ENCODE measurements around the gene SERPINC1. TPM values are rescaled to one million over a fixed set of nuclear protein-coding genes. Genes with fewer than 3 reads are reported as not detected.
"Not testable (repeated sequence)": the region's sequence is repeated elsewhere in the genome, so short reads cannot be mapped to it uniquely, and the experiment has no call there.

Gene SERPINC1
- not detected for total RNA-seq

DNA sequence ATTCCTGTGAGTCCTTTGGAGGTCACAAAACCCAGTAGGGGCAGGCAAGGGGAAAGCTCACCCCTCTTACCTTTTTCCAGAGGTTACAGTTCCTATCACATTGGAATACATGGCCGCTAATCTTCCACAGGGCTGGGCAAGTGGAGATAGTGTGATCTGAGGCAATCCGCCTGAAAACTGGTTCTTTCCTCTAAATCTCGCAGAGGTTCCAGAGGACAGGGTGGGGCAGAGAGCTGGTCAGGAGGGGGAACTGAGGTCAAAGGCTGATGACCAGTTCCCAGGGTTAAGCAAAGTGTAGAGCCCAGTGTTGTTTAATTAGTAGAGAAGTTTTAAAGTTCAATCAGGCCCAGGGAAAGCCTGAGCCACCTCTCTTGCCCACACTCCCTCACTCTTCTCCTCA lies at the start of gene SERPINC1:
Gene SERPINC1 (minus strand): TSS at position 179 of the 400 bp plus-strand sequence. CDS start 68 bp downstream, at position 111.
- no peak for TF ChIP-seq POLR2A (IDR thresholded peaks at IDR 0.05)
- TF ChIP-seq, protein P1, sequence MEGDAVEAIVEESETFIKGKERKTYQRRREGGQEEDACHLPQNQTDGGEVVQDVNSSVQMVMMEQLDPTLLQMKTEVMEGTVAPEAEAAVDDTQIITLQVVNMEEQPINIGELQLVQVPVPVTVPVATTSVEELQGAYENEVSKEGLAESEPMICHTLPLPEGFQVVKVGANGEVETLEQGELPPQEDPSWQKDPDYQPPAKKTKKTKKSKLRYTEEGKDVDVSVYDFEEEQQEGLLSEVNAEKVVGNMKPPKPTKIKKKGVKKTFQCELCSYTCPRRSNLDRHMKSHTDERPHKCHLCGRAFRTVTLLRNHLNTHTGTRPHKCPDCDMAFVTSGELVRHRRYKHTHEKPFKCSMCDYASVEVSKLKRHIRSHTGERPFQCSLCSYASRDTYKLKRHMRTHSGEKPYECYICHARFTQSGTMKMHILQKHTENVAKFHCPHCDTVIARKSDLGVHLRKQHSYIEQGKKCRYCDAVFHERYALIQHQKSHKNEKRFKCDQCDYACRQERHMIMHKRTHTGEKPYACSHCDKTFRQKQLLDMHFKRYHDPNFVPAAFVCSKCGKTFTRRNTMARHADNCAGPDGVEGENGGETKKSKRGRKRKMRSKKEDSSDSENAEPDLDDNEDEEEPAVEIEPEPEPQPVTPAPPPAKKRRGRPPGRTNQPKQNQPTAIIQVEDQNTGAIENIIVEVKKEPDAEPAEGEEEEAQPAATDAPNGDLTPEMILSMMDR (IDR thresholded peaks at IDR 0.05): no peak
- Histone ChIP-seq H3K27ac (no peak within 1 kb of the TSS), H3K4me3 (no peak within 1 kb of the TSS), H3K9me3 (no peaks in the 10 kb centered on the region), H3K27me3 (no peaks in the 10 kb centered on the region), H3K4me1 (no peaks in the 10 kb centered on the region), H3K36me3 (replicated peaks in 1 of 2; ENCODE audit: insufficient read depth in 1 of 2, low read depth in 2 of 2) (no peaks in the 10 kb centered on the region)
- no peak for DNase-seq
- 74 to 93% methylated on average over 3 of the region's 3 CpGs for WGBS, 2 donors
- intact Hi-C loops (cut with DNase I): no loop called here
- no peak for ATAC-seq

- H3K27me3 ChIP-seq; H3K27ac ChIP-seq; ATAC-seq; intact Hi-C loops (cut with DNase I); H3K9me3 ChIP-seq; H3K4me3 ChIP-seq; DNase-seq; H3K4me1 ChIP-seq: not testable (repeated sequence)
- WGBS, 2 donors: 95 to 98% methylated on average over 5 of the region's 5 CpGs
- H3K36me3 ChIP-seq (replicated peaks in 1 of 2; ENCODE audit: insufficient read depth in 1 of 2, low read depth in 2 of 2): peaks cover 0 to 24% of the 10 kb centered on the region in 2 donors
These were observed 48.8 kb upstream of the SERPINC1 start for GRCh38 chr1:173965896-173966295.

DNA sequence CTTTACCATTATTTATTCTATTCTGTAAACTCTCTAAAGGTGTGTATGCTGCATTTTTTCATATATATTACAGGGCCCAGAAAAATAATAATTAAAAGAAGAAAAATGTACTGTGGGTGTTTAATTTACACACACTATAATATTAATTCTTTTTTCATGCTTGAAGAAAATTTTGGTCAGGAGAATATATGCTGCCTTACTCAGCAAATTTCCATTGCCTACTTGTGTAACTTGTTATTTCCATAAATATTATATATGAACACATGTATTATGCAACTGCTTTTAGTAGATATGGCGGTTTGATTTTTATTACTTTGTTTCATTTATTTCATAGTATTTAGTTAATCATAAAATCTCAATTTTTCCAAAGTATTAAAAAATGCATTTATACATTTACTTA lies 46.4 kb upstream of the SERPINC1 start:
- 91 to 97% methylated on average over 1 of the region's 1 CpG for WGBS, 2 donors
- H3K4me1 ChIP-seq: no peaks in the 10 kb centered on the region

GRCh38 chr1:173960625-173961024 lies 43.5 kb upstream of the SERPINC1 start:
- ATAC-seq: no peak
- peaks cover 0 to 27% of the 10 kb centered on the region in 2 donors for H3K36me3 ChIP-seq (replicated peaks in 1 of 2; ENCODE audit: insufficient read depth in 1 of 2, low read depth in 2 of 2)
- TF ChIP-seq POLR2A (IDR thresholded peaks at IDR 0.05): no peak
- TF ChIP-seq, protein P1 (IDR thresholded peaks at IDR 0.05): no peak

More for the DNA sequence above, 46.4 kb upstream of the SERPINC1 start:
- Histone ChIP-seq H3K9me3 (no peaks in the 10 kb centered on the region), H3K27ac (no peak overlapping the region), H3K36me3 (replicated peaks in 1 of 2; ENCODE audit: insufficient read depth in 1 of 2, low read depth in 2 of 2) (peaks cover 0 to 26% of the 10 kb centered on the region in 2 donors), H3K27me3 (no peaks in the 10 kb centered on the region), H3K4me3 (no peak overlapping the region)
- intact Hi-C loops (cut with DNase I): no loop called here
- DNase-seq (no peak), ATAC-seq (no peak)
- TF ChIP-seq, protein P1 (IDR thresholded peaks at IDR 0.05): no peak
- no peak for TF ChIP-seq POLR2A (IDR thresholded peaks at IDR 0.05)

GRCh38 chr1:173954179-173954578 lies 37.1 kb upstream of the SERPINC1 start:
- no peak for ATAC-seq
- DNase-seq: no peak
- H3K27me3 ChIP-seq: no peaks in the 10 kb centered on the region
- intact Hi-C loops (cut with DNase I): loop anchor here (10.0 kb wide), 1 partner anchor 89 kb away; the partner anchor contains the start of genes GAS5 and ZBTB37
- H3K36me3 ChIP-seq (replicated peaks in 1 of 2; ENCODE audit: insufficient read depth in 1 of 2, low read depth in 2 of 2): peaks cover 0 to 17% of the 10 kb centered on the region in 2 donors
- H3K4me3 ChIP-seq: no peak overlapping the region
- TF ChIP-seq POLR2A (IDR thresholded peaks at IDR 0.05): no peak
- TF ChIP-seq, protein P1 (IDR thresholded peaks at IDR 0.05): no peak
- no peaks in the 10 kb centered on the region for H3K4me1 ChIP-seq
- H3K9me3 ChIP-seq: no peaks in the 10 kb centered on the region
- no peak overlapping the region for H3K27ac ChIP-seq

More at GRCh38 chr1:173960625-173961024, 43.5 kb upstream of the SERPINC1 start:
- WGBS, 2 donors: 66 to 74% methylated on average over 5 of the region's 5 CpGs
- no peaks in the 10 kb centered on the region for H3K27me3 ChIP-seq
- intact Hi-C loops (cut with DNase I): no loop called here
- no peaks in the 10 kb centered on the region for H3K9me3 ChIP-seq
- no peaks in the 10 kb centered on the region for H3K4me1 ChIP-seq
- no peak for DNase-seq
- H3K4me3 ChIP-seq: no peak overlapping the region
- H3K27ac ChIP-seq: no peak overlapping the region
